ENCODE measurements around the gene AFDN.

The AFDN gene

GRCh38 chr6:168005796-168006195 lies 179.1 kb downstream of the AFDN start:
- DNase-seq, result no peak

DNA sequence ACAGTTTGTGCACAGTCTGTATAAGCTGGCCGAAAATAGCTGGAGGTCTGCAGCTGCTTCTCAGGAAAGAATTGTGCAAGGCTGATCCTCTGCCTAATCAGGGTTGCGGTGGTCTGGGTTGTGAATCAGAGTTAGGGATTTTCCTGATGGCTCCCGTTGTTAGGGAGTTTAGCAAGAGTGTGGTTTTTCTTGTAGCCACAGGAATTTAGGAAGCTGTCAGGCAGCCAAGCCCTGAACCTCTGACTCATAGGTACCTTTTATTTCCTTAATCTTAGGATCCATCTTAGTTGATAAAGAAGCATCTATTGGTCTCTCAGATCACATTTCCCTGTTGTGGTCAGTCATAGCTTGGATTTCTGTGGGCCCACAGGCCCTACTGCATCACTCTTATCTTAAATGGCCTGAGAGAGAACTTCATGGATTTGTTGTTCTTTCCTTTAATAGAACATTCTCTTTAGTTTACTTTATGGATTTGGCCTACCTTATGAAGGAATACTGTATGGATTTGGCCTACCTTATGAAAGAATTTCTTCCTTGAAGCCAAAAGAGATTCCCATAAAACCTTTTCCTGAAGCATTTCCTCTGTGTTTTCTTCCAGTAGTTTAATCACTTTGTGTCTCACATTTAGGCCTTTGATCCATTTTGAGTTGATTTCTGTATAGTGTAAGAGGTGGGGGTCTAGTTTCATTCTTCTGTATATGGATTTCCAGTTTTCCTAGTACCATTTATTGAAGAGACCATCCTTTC lies 181.1 kb downstream of the AFDN start:
- no peak for DNase-seq

DNA sequence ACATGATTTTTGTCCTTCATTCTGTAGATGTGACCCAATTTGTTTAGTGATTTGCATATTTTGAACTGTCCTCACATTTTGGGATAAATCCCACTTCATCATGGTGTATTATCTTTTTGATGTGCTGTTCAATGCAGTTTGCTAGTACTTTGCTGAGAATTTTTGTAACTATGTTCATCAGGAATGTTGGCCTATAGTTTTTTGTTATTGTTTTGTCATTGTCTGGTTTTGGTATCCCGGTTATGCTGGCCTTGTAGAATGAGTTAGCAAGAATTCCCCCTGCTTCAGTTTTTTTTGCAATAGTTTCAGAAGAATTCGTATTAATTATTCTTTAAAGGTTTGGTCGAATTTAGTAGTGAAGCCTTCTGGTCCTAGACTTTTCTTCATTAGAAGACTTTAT lies 182.6 kb downstream of the AFDN start:
- no peak for DNase-seq

GRCh38 chr6:168011291-168011690 lies 184.6 kb downstream of the AFDN start:
- no peak for DNase-seq

- DNase-seq, result no peak
These were observed 185.9 kb downstream of the AFDN start for GRCh38 chr6:168012431-168013249.

- no peak for DNase-seq
These were observed 186.7 kb downstream of the AFDN start for GRCh38 chr6:168013250-168013915.

GRCh38 chr6:168014428-168014827 lies 187.7 kb downstream of the AFDN start:
- no peak for DNase-seq

GRCh38 chr6:168015009-168015408 lies 188.3 kb downstream of the AFDN start:
- no peak for DNase-seq

GRCh38 chr6:168015482-168016175 lies 188.9 kb downstream of the AFDN start:
- DNase-seq, result peak; percentile 73

GRCh38 chr6:168016176-168016620 lies 189.5 kb downstream of the AFDN start:
- no peak for DNase-seq

DNA sequence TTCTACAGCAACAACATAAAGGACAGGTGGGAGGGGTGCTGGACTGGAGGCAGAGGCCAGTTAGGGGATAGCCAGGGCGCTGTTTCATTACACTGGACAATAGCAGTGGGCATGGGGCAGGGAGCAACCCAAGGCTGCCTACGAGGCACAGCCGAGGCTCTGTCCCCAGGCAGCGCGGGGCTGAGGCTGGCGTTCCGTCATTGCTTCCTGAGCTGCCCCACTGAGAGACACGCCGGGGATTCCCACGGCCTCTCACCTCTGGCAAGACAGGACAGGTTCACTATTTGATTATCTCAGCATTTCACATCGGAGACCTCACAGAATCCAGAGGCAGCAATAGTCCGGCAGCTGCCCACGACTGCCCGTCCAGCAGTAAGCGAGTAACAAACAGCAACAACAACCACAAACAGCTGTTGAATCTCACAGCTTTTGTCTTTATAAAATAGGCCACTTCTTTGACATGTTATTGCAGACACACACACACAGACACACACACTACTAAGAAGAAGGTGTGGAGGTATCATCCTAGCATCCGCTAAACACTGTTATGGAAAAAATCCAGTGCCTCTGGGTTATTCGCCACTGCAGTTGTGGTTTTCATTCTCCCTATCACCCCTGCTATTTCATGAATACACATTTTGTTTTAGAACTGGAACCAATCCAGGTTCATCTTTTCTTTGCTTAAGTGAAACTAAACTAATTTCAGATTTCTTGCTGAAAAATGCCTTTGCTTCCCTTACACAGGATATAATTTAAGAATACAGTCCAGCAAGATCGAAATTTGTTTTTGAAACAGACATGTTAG lies 190.2 kb downstream of the AFDN start:
- DNase-seq, result no peak

DNA sequence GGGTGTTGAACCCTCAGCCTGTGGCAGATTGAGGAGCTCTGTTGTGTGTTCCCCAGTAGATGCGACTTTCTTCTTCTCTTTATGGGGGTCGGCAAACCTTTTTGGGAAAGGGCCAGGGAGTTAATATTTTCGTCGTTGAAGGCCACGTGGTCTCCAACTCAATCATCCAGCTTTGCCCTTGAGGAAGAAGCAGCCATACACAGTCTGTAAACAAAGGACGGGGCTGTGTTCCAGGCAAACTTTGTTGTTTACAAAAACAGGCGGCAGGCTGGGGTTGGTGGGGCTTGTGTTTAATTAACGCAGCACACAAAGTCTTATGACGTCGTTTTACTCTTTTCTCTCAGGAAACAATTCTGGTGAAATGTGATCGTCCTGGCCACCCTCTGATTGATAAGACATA lies 190.9 kb downstream of the AFDN start:
- no peak for DNase-seq

- no peak for DNase-seq
These were observed 192.0 kb downstream of the AFDN start for GRCh38 chr6:168018664-168019063.

- DNase-seq, result no peak
These were observed 193.5 kb downstream of the AFDN start for GRCh38 chr6:168020242-168020641.

- no peak for DNase-seq
These were observed 194.9 kb downstream of the AFDN start for GRCh38 chr6:168021581-168021980.

All from left hindlimb (tissue), 1 donor.